ENCODE data around the gene SIGLEC11.

Gene SIGLEC11

DNA sequence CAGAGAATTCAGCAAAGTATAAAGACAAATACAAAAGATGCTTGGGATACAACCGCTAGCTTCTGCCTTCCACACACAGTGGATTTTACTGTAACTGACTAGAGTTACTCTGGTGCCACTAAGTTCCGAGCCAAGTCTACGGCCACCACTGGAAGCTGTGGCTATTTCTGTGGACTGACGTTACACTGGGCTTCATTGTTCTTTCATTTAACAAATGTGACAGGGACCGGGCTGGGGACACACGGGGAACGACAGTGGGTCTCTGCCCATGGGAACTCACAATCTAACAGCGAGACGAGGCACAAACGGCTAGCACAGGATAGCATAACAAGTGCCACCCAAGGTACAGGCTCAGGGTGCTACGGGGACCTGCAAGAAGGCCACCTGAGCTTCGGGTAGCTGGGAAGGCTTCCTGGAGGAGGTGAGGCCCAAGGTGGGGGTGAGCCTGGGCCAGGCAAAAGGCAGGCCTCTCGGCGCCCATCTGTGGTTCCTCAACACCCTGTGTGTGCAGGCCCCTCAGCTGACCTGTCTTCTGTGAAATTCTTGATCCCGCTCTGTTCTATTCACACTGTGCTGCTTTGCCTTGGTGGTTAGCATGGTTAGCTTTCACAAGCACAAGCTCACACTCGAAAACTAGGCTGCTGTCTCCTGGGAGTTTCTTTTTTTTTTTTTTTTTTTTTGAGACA, 54.0 kb downstream of the SIGLEC11 start:
- DNase-seq (ENCODE audit: low read depth in 3 of 3) = no peak

- DNase-seq (ENCODE audit: low read depth in 3 of 3) = no peak
Measured at GRCh38 chr19:49904136-49904535, 56.8 kb downstream of the SIGLEC11 start.

Measured in stimulated activated CD4-positive, alpha-beta T cell treated with anti-CD3 and anti-CD28 coated beads, TNF-alpha, amount 100 ng/mL, for 48 hours (primary cell).